NAMALWA (cell line): ENCODE results near the gene CCDC179.

Experiments used
- DNase-seq: peaks from one replicate; pipeline ENCODE4 v3.0.0-alpha.2; 2015; ENCODE audit warnings: low spot score

Gene CCDC179

DNA sequence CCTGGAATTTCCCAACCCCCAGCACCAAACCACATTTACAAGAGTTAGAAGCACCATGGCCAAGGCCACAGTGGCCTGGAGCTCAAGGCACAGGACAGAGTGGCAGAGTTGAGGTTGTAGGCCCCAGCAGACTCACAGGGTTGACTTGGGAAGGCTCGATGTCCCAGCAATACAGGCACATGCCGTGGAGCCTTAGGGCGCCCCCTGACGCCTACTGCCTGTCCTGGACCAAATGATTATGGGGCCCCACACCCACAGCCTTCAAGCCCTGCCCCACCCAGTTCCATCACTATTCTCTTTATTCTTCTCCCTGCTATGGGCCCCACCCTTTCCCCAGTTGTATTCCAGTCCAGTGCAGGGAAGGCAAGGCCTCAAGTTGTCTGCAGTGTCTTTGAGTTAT is at the start of gene CCDC179:
TSS of gene CCDC179 (minus strand) at position 234 of the 400 bp plus-strand sequence. CDS start at position 181, 53 bp downstream.
- DNase-seq, result no peak

- no peak for DNase-seq
Observed at GRCh38 chr11:22903782-22904181, 43.5 kb upstream of the CCDC179 start.

- no peak for DNase-seq
Observed at GRCh38 chr11:22901603-22902002, 41.3 kb upstream of the CCDC179 start.

DNA sequence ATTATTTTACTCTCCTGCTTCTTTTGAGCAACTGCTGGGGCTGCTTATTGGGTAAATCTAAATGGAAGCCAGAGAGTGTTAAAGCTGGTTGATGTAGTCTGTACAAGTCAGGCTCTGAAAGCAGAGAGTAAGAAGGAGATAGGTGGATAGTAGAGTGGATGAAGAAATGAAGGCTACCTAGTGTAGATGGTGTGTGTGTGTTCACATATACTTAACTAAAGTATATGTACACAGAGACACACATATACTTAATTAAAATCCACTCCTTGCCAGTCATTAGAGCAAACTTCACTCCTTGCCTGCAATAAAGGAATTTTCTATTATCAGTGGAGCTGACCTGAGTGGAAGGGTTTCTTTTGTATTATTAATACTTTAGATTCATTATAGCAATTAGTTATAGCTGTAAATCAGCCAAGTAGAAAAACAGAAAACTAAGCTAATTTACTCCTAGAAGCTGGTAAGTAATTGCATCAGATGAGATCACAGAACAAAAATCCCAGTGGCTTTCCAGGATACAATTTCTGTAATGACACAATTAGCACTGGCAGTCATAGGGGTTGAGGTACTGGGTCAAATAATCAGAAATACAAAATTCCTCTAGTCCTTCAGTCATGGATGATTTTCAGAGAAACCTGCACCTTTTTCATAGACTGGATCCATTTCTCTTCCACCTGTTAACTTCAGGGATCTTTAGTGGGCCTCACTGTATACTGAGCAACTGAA is 40.7 kb upstream of the CCDC179 start:
- no peak for DNase-seq

DNA sequence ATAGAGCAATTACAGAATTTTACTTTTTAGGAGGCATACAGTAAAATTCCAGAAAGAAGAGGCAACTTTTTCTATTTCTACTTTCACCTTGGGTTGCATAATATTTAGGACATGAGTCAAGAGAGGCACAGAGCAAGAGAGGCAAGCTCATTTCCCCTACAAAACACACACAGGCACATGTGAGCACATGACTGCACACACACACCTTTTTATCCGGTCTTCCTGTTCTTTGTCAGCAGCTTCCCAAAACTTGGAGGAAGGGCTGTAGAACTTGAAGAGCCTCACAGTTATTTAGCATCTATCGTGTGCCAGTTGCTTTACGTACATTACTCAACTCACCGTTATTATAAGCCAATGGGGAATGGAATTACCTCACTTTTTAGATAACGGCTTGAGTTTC is 37.8 kb upstream of the CCDC179 start:
- DNase-seq, result no peak

DNA sequence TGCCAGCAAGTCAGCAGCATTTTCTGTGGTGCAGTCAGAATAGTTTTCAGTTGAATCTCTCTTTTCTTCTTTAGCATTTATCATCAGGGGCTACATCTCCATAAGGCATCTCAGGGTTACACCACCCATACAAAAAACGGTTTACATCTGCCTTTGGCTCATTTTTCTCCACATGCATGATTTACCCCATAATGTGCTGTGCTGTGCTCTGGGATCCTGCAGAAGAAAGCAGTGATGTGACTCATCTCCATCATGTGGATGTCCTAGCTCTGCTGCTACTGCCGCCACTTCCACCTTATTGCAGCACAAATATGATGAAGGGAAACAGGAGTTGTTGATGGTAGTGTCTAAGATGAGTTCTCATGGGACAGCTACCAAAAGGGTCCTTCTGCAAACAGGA is 30.0 kb upstream of the CCDC179 start:
- DNase-seq, result no peak

GRCh38 chr11:22884217-22884616 is 23.9 kb upstream of the CCDC179 start:
- no peak for DNase-seq

- DNase-seq, result no peak
Observed at GRCh38 chr11:22879630-22880029, 19.4 kb upstream of the CCDC179 start.

GRCh38 chr11:22878604-22879003 is 18.3 kb upstream of the CCDC179 start:
- no peak for DNase-seq

- DNase-seq, result no peak
Observed at GRCh38 chr11:22878039-22878438, 17.8 kb upstream of the CCDC179 start.

GRCh38 chr11:22875869-22876473 is 15.7 kb upstream of the CCDC179 start:
- peak; percentile 91 for DNase-seq

DNA sequence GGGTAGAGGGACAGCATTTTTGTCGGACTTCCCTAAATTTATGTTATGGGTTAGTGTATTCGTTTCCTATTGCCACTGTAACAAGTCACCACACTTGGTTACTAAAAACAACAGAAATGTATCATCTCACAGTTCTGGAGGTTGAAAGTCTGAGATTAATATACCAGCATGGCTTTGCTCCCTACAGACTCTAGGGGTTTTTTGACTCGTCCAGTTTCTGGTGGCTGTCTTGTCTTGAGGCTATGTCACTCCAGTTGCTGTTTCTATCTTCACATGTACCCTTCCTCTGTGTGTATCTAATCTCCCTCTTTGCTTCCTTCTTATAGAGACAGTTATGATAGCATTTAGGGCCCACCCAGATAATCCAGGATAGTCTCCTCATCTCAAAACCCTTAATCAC is 9.1 kb upstream of the CCDC179 start:
- DNase-seq, result no peak

DNA sequence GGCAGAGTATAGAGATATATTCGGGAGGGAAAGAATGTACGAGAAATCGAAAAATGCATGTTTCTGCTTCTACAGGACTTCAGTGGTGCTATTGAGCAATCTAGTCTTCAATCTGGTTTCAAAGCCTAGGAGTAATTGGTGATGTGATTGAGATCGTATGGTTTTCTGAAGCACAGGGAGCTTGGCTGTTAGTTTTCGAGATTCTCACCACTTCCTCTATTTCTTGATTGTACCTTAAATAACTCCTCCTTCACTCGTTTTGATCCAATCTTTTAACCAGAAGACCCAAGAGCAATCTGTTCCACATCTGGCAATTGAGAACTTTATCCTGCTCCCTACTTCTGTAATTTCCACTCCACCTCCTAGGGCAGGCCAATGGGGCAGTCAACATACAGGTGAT is 518 bp downstream of the CCDC179 start:
- DNase-seq, result no peak

DNA sequence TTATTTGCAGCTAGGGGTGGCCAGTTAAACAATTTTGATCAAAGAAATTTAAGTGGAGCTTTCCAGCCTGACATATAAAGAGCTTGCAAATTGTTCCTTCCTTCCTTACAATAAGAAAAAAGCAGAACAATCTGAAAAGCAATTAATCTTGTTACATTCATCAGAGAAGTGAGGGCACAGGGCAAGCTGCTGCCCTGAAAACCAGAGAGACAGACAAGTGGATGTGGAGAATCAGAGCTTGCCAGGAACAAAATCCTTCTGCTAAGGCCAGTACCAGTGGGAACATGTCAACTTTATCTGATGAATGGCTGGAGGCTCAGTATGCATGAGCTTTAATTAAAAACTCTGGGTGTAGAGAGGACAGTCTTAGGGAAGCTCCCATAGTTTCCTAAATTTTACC is 8.8 kb downstream of the CCDC179 start:
- no peak for DNase-seq

DNA sequence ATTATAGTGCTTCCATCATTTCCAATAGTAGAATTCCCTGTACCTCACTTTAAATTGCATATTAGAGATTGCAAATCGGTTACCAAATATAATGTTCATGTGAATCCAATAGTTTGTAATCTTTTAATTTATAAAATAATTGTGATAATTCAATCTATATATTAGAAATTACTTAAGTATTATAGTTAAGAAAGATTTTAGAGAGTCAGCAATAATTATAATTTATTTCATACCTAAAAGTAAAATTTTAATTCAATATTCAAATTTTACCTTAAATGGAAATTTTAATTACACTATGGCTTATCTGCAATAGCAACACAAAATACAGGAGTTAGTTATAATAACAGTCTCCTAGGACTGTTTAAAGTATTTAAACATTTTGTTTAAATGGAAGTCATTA is 13.5 kb downstream of the CCDC179 start:
- no peak for DNase-seq

- DNase-seq, result no peak
Observed at GRCh38 chr11:22832315-22833015, 27.8 kb downstream of the CCDC179 start.

DNA sequence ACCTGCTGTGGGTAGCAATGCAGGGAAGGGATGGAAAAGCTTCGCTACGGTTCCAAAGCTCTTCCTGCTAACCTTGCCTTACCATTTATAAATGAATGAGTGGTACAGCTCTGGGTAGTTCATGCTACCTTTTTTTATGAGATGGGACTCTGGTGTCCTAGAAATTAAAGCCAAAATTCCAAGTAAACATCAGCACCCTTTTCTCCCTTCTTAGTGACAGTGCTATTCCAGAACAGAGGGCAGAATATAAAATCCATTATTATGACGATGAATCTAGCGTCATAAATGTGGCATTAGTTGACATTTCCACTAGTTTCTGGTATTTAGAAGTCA is 30.2 kb downstream of the CCDC179 start:
- no peak for DNase-seq

DNA sequence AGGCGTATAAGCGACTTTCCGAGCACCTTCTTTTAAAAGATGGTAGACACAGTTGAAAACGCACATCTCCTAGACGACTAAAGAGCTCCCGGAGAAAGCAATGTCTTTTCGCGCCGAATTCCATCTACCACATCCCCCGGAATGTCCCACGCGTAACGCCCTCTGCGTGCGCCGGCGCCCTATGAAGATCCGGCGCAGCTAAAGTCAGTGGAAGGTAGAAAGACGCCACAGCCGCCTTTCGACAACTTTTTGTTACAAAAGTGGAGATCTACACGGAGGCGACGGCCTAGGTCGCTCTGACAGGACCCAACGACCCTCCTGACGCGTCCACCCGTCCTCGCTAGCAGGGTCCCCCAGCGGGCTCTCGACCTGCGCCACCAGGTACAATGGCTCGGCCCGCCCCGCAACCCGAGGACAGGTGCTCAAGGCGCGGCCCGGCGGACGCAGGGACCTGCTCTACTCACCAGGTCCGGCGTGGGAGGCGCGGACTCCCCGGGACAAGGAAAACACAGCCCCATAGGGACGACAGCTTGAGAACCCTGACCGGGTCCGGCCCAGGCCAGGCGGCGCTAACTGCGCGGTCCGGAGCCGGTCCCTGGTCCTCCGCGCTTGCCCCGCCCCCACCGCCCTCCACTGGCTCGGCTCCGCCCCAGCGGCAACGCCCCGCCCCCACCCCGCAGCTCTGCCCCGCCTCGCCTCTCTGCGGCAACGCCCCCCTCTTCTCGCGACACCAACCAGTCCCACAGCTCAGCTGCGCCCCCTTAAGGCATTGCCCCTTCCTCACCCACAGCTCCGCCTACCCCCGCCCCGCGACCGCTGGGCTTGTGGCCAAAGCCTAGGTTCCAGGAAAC is 30.8 kb downstream of the CCDC179 start, which contains the start of gene SVIP:
TSS of gene SVIP (minus strand) at position 571 of the 851 bp plus-strand sequence. CDS start at position 518, 53 bp downstream.
- DNase-seq, result peak; percentile 2

GRCh38 chr11:22828373-22828772 is 31.9 kb downstream of the CCDC179 start:
- no peak for DNase-seq

DNA sequence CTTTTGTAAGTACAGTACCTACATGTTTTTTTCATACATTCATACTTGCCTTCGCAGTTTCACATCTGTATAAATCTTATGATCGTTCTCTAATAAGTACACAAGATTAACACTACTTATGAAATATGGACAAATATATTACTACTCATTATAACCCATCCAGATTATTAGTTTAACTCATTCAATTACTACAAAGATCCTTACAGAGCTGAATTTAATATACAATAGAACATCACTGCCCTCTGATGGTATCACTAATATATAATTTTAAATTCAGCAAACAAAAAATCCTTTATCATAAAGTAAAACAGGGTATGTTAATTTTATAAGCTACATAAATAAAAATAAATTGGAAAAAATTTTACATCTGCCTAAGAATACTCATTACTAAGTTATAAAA is 38.1 kb downstream of the CCDC179 start:
- DNase-seq, result no peak

- no peak for DNase-seq
Observed at GRCh38 chr11:22809893-22810292, 50.4 kb downstream of the CCDC179 start.

DNA sequence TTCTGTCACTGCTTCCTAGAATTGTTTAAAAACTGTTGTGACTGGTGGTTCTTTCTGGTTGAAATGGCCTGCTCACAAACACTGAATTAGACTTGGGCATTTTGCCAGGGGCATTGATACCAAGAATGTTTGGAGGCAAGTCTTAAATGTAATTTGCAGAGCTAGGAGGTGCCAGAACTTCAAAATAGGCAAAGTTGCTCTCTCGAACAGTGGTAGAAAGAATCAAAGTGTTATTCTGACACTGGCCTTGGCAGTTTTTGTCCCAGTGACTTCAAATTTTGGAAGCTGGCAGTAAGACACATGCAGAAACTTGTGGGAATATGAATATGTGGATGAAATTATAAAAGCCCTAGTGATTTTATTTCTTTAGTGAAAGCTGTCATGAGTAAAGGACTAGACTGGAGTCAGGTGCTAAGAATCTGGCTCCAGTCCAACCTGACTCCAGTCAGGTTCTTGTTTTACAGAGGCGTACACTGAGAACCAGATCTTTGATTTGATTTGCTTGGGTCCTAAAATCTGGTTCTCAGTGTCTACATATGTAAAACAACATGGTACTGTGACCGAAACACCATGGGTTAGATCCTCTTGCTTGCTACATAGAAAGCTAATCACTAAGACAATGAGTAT is 51.6 kb downstream of the CCDC179 start:
- DNase-seq, result no peak
